NAMALWA (cell line): ENCODE measurements around the gene WIPF3.

ENCODE experiments used
- DNase-seq: peaks from one replicate; pipeline ENCODE4 v3.0.0-alpha.2; 2015; ENCODE audit warnings: low spot score

The WIPF3 gene

DNA sequence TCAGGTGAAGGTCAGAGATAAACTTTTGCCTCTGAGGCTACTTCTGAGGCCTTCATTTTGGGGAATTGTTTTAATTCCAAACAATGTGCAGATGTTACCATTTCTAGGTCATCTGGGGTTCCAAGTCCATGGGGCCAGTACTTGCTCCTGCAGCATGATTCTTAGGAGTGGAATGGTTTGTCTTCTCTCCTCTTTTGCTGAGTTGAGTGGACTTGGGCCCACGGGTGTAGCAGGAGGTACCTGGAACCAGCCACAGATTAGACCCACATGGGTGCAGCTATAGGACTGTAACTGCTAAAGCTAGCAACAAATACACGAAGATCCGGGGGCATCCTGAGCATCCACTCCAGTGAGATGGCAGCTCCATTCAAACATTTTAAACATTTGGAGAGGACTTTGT lies 41.6 kb downstream of the WIPF3 start:
- no peak for DNase-seq

DNA sequence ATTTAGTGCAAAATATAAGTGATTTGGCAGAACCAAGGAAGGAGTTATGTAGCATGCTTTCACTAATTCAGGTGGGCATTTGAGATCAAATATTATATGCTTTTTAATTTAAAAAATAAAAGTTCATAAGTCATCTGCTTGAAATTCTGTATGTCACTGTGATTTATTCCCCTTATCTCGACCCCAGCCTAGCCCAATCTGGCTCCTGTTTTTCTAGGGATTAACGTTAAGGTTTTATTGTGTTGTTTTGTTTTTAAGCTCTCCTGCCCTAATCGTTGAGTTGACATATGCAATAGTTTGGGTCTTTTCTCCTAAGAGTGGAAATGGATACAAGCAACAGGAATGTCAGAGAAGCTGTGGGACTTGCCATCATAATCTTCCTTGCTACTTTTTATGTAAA lies 42.6 kb downstream of the WIPF3 start:
- no peak for DNase-seq

DNA sequence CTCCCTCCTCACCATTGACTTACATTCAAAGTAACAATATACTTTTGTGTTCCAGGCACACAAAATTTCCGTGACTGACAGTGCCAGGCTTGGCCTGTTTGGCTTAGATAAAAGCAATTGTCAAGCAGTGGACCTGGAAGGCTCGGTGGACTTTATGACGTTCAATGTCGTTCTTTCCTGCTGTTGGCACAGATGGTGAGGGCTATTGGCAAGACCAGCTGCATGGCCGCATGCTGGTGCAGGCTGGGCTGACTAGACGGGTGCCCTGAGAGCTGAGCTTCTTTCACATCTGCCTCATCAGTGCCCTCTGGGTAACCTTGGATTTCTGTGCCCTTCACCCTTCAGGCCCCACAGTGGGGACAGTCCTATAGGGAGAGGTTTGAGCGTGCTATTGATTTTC lies 45.2 kb downstream of the WIPF3 start:
- DNase-seq: no peak

DNA sequence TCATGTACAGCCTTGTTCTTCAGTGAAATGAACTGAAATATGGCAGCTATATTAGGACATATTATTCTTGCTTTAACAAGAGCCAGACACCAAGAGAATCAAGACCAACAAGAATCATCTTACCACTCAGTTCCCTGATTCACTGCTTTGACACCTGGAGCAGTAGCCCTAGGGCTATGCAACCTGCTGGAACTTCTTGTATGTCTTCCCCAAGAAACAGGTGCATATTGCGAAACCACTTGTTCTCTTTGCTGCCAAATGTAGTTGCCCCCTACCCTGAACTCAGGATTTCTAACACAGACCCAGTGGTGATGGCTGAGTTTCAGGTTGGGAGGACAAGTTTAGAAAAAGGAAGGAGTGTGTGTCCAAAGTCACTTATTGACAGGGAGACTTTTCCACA lies 46.1 kb downstream of the WIPF3 start:
- DNase-seq: no peak

DNA sequence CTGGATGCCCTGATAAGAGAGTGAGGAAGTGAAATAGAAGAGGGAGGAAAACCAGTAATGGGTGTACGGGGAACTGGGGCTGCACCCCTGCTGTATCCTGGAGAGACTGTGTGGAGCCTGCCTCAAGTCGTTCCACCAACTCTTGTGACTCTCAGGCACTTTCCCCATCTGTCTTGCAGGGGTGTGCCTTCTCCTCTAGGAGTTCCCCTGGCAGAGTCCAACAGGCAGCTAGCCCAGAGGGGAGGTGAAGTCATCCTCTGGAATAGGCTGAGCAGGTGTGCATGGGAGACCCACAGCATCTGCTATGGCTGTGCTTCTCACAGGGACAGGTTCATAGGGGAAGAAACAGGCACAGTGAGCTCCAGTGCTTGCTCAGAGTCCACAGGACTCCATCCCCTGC lies 46.8 kb downstream of the WIPF3 start:
- no peak for DNase-seq

DNA sequence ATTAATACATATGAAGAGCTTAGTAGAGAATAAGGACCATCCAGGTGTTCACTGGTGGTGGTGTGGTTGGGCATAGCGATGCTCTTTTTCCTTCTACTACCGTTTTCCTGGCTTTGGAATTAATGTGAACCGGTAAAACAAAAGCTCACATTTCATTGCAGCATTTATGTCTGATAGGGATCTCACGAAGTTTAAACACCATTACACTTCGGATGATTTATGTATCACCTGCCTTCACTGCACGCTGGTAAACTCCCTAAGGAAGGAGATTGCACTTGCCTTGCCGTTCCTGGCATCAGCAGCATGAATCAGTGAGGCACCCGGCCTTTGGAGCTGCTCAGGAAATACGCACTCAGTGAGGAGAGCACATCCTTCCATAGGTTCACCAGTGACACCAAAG lies 47.5 kb downstream of the WIPF3 start:
- no peak for DNase-seq

DNA sequence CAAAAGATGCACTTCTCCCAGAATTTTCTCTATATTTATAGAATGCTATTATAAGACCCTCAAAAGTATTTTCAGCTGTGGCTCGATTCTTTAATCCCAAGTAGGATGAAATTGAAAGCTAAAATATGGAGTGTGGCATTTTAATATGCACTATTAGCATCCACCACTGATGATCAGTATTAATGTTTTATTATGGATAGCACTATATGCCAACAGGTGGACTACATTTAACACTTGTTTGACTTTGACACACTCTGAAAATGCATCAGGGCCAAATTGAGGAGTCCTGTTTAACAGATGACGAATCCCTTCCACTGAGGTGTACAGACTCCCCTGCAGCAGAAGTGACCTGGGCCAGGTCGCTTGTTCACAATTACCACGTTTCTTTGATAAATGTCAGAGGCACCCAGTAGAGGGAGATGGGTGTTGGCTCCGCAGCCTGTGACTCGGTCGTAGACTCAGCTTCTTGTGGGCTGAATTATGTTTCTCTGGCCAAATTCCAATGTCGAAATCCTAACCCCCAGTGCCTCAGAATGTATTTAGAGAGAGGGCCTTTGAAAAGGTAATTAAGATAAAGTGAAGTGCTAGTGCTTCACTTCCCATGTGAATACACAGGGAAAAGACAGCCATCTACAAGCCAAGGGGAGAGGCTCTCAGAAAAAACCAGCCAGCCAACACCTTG lies 48.1 kb downstream of the WIPF3 start:
- DNase-seq: no peak

DNA sequence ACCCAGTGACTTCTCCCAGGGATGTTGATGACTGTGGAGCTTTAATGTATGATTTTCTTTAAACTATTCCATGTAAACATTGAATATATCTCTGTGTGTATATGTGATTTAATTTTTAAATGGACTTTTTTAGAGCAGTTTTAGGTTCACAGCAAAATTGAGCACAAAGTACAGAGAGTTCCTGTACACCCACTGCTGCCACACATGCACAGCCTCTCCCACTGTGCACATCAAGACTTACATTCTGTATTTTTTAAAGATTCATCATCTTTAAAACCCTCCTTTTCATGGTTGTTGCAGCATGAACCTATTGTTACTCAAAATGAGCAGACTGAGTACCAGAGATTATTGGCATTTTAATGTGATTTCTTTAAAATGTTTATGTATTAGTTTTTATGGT lies 51.3 kb downstream of the WIPF3 start:
- DNase-seq: no peak

DNA sequence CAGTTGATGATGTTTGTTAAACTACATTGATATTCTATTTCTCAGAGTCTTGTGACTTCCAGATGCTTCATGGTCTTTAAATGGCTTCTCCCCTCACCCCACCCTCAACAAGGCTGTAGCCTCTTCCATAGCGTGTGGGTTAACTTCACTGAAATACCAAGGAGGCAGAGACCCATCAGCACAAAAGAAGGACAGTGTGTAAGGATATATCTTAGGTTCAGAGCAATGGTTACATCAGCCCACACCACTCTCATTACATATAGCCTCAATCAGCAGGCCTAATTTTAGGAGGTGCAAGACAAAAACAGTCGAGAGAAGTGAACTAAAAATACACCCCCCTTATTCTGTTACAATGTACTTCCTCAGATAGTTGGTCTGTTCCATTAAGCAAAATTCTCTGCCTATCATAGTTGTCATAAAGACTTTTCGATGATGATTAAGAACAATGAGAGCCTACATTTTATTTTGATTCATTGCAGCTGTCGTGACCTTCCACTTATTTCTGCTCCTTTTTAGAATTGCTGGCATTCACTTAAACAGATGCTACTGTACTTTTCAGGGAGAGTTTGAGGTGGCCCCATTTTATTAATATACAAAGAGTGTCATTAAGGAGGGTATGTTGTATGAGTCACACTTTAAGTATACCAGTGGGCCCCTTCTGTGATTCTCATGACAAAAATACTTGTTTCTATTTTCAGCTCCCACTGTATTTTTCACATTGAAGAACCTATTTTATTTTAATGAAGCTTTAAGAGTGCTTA lies 52.1 kb downstream of the WIPF3 start:
- no peak for DNase-seq

DNA sequence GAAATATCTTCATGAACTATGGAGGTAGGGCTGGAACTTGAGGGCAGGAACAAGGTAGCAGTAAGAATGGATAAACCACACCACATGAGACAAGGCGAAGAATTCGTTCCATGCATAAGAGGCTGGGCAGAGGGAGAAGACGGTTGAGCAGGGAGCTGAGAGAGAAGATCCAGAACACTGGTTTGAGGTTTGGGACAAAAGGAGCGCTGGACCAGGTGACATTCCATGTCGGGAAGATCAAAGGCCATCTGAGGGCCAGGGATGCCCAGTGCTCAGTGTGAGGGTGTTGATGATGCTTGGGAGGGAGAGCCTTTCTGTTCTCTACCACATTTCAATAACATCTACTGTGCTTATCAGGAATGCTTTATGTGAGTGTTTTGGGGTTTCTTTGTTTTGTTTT lies 52.8 kb downstream of the WIPF3 start:
- no peak for DNase-seq

DNA sequence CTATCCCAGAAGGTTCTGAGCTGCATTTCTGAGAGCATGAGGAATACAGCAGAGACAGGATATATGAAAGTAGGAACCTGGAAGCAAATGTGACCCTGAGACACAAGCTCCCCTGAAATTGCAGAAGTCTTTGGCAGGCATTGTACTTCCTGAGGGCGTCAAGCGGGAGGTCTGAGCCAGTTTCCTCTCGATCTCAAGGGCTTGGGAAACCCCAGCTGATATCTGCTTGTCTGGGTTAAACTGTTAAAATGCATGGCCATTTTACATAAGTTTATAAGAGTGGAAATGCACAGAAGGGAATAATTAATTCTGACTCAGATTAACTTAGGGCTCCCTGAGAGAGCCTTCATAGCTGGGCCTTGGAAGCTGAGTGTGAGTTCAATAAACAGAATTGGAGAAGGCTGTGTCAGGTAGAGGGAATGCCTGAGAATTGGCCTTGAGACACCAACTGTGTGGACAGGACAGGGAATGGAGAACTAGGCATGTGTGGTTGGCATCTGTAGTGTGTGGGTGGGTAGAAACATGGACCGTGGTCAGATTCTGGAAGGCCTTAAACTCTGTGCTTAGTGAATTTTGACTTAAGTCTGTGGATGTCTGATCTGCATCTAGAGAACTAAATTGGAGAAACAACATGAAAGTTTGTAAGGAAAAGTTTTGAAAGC lies 53.3 kb downstream of the WIPF3 start:
- DNase-seq: no peak

DNA sequence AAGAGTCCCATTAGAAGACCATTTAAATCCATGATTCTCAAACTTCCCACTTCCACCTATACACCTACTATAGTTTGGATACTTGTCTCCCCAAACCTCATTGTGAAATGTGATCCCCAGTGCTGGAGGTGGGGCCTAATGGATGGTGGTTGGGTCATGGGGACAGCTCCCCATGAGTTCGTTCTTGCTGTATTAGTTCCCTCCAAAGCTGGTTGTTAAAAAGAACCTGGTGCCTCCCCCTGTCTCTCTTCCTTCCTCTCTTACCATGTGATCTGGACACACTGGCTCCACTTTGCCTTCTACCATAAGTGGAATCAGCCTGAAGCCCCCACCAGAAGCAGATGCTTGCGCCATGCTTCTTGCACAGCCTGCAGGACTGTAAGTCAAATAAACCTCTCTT lies 53.9 kb downstream of the WIPF3 start:
- DNase-seq: no peak

DNA sequence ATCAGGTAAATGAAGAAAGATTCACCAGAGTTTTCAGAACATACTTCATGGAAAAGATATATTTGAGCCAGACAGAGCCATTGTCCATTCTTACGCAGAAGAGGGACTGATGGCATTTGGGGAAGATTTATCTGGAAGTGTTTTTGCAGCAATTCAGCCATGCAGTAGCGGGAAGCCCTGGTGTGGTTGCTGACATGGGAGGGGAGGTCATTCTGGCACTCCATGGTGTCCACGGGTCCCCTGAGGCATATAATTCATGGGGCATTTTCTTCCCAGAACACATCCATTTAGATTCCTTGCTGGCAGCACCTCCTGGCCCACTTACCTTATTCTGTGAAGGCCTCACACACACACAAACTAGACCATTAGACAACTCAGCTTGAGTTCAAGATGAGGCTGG lies 55.6 kb downstream of the WIPF3 start:
- DNase-seq: no peak

DNA sequence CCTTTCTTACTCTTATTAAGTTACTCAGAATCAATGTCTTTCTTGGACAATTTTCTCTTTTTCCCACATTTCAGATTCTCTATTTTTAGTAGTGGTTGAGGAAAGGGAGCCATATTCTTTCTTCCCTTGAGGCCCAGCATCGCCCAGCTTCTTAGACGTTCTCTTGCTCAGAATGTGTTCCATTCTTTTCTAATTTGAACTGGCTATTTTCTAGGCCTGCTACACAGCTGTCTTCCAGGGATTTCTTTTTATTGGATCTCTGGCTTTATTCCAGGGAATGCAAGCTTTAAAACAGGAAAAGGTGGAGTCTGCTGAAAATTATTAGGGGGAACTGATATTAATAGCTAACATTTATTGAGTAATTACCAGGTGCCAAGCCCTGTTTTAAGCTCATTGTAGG lies 58.3 kb downstream of the WIPF3 start:
- DNase-seq: no peak

DNA sequence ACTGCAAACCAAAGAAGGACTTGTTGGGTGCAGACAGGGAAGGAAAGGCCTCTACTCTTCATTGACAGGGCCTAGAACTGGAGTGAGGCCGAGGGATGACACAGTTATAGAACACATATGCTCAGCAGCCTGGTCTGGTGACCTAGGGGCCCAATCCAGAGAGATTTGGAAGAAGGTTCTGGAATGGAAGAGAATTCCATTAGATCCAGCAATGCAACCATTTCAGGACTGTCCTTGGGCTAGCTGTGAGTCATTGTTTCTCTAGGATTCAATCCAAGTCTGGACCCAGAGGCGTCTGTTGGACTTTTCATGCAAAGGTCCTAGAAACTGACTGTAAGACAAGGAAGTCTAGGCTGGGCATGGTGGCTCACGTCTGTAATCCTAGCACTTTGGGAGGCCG lies 59.2 kb downstream of the WIPF3 start:
- no peak for DNase-seq

DNA sequence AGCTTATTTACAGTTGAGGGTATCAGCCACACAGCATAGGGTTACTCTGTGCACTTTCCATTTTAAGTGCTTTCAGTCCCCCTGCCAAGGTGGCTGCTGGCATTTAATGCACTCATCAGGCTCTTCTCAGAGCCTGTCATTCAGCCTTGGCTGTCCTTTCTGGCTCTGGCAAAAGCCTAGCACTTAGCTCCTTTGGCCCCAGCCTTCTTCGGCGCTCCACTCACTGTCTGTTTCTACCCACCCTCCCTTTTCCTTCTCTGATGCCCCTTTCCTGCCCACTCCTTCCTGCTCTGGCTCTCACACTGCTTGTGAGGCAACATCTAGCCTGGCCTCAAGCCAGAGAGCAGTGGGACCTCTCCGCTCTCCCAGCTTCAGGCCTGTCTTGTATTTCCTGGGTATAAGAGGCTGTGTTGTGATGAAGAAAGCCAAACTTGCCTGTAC lies 60.2 kb downstream of the WIPF3 start:
- no peak for DNase-seq

DNA sequence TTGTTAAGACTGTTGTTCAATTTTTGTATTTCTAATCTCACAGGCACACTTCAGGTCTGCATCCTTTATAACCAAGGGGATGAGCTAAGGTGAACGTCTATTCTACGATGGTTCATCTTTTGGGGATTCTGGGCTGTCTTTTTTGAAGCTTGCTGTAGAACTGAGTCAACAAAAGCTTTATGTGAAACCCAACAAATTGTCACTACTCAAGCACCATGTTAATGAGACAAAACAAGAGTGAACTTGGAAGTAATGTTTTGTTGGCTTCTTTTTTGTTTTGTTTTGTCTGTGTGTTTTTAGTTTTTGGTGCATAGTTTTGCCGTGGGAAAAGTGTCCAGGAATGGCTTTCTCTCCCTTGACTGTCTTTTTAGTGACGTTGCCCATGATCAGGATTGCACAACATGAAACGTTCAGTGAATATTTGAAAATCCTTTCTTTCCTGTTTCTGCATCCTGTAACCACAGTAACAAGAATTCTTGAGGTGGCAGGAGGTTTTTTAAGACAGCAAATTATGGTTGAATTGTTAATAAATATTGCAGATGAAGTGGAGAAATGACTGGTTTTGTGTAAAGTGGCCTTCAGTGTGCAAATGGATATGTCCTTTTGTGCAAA lies 65.6 kb downstream of the WIPF3 start:
- DNase-seq: no peak

DNA sequence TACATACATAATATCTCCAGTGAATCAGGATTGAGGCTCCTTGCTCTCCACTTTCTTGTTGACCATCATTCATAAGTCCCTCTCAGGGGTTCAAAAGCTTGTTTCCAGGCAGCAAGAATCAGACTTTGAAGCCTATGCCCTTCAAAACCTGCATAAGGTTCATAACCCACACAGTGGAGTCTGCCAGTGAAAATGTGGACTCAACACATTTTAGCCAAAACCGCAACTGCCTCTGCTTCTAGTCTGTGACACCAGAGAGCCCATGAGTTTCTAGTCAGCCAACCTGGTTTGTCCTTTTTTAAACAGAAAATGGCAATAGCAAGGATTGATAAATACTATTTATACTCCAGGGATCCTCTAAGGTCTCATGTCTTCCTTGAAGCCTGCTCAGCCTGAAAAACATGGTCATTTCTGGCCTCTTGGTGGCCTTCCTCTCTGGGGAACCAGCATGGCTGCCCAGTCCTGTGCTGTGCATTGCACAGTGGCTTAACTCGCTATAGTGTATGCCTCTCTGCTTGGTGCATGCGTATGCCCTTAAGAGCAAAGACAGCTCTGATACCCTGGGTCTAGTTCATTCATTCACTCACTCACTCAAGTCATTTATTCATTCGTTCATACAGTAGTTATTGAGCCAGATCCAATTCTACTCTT lies 67.5 kb downstream of the WIPF3 start:
- DNase-seq: no peak

DNA sequence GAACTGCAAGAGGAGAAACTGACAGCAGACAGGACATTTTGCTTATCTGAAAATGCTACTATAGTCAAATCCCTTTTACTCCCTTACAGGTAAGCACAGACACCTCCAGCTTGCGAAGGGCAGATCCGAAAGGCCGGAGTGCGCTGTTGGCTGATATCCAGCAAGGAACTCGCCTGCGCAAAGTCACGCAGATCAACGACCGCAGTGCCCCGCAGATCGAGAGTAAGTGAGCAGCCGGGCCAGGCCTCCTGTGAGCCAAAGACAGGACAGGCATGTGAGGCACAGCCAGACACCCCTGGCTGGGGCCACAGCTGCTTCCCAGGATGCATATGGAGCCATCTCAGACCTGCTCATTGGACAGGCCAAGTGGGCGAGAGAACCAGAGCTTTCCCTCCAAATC lies 69.4 kb downstream of the WIPF3 start:
- DNase-seq: no peak

DNA sequence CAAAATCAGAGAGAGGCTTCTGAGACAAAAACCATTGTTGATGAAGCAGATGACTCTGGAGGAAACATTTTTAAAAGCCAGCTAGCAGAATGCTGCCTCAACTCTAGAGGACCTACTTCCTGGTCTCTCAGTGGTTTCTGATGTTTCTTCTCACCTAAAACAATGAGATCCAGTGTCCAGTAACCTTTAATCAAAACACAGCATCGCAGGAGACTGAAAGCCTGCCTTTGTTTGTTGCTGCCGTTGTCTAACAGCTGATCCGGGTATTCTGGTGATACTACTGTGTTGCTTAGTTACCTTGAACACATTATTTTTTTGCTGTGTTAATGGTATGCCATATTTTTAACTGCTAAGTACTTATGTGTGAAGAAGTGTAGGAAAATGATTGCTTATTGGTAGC lies 70.9 kb downstream of the WIPF3 start:
- DNase-seq: peak; percentile 11

DNA sequence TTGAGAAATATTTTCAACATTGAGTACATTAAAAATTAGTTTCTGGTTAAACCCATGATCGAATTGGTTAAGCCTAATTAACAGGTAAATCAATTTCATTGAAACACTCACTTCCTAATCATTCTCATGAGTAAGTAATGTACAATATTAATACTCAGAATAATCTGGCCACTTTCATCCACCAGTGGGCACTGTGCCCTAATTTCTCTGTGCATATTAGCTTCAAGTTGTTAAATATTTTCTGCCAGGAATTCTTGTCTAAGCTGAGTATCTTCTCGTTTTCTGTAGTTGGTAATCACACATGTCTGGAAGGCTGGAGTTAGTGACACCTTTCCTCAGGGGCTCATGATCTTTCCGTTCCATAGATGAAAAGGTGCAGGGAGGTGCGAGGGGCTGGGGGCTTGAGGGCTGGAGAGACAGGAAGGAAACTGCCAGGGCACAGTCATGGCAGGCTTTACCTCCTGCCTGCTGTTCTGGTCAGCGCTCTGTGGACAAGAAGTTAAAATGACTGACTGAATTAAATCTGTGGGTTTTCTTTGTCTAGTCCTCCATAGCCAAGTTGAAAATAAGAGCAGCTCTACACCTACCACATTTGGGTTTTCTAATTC lies 71.9 kb downstream of the WIPF3 start:
- peak; percentile 79 for DNase-seq

DNA sequence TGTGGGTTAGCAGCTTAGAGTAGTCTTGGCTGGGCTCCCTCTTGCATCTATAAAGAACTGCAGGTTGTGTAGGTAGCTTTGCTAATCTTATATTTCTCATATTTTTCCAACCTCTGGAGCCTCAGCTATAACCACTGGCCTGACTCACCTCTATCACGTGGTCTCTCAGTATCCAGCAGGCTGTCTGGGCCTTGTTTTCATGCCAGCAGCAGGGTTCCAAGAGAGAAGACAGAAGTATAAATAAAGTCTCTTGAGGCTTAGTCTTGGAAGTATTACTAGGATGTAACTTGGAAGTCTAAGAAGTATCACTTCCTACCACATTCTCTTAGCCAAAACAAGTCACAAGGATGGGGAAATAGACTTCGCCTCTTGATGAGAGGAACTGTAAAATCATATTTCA lies 73.3 kb downstream of the WIPF3 start:
- no peak for DNase-seq
